Stimulated activated CD4-positive, alpha-beta T cell treated with anti-CD3 and anti-CD28 coated beads, TNF-alpha, amount 100 ng/mL, for 24 hours (primary cell): ENCODE results near the gene RNF207.

ENCODE experiments used
- DNase-seq, 3 experiments: peaks; one replicate each; pipeline ENCODE4 v3.0.0-alpha.2; 2020; ENCODE audit warnings: low read depth in 3 of 3

The RNF207 gene

GRCh38 chr1:6249739-6250689 lies 44.1 kb downstream of the RNF207 start:
- DNase-seq, result no peak

- no peak for DNase-seq
These were observed 45.3 kb downstream of the RNF207 start for GRCh38 chr1:6251233-6251632.

GRCh38 chr1:6251681-6252373 lies 45.9 kb downstream of the RNF207 start:
- no peak for DNase-seq

GRCh38 chr1:6252374-6252710 lies 46.4 kb downstream of the RNF207 start:
- no peak for DNase-seq

GRCh38 chr1:6253380-6253779 lies 47.5 kb downstream of the RNF207 start:
- DNase-seq, result no peak

- DNase-seq, result no peak
These were observed 48.8 kb downstream of the RNF207 start for GRCh38 chr1:6254691-6255090.

GRCh38 chr1:6256645-6257044 lies 50.7 kb downstream of the RNF207 start:
- no peak for DNase-seq

GRCh38 chr1:6257541-6258069 lies 51.7 kb downstream of the RNF207 start:
- no peak for DNase-seq

- DNase-seq, result no peak
These were observed 52.8 kb downstream of the RNF207 start for GRCh38 chr1:6258675-6259074.

- peak; percentile 44 to 77 (median 53) for DNase-seq
These were observed 53.8 kb downstream of the RNF207 start for GRCh38 chr1:6259491-6260362.

GRCh38 chr1:6260433-6260934 lies 54.6 kb downstream of the RNF207 start:
- DNase-seq, result no peak

GRCh38 chr1:6260961-6261614 lies 55.2 kb downstream of the RNF207 start, which contains the start of gene GPR153:
Gene GPR153 (minus strand): TSS chr1:6261098. CDS start chr1:6254905, 6,193 bp downstream.
- peak; percentile 15 to 62 (median 31) for DNase-seq

GRCh38 chr1:6261615-6261995 lies 55.7 kb downstream of the RNF207 start:
- DNase-seq, result no peak

- DNase-seq, result no peak
These were observed 56.9 kb downstream of the RNF207 start for GRCh38 chr1:6262555-6263420.

- no peak for DNase-seq
These were observed 57.8 kb downstream of the RNF207 start for GRCh38 chr1:6263716-6264115.

- DNase-seq, result no peak
These were observed 59.2 kb downstream of the RNF207 start for GRCh38 chr1:6265151-6265550.

- no peak for DNase-seq
These were observed 60.7 kb downstream of the RNF207 start for GRCh38 chr1:6266641-6267040.

- no peak for DNase-seq
These were observed 61.9 kb downstream of the RNF207 start for GRCh38 chr1:6267686-6268322.

- no peak for DNase-seq
These were observed 62.5 kb downstream of the RNF207 start for GRCh38 chr1:6268415-6268814.

- DNase-seq, result no peak
These were observed 63.4 kb downstream of the RNF207 start for GRCh38 chr1:6269296-6269695.
